Astrocyte (in vitro differentiated cells and primary cell): ENCODE measurements around the gene FADS6. TPM values are rescaled to one million over a fixed set of nuclear protein-coding genes. Genes with fewer than 3 reads are reported as not detected.

Source experiments
- DNase-seq: peaks from one replicate; pipeline ENCODE4 v3.0.0-alpha.2; 2010; ENCODE audit warnings: low read depth
- FAIRE-seq: peaks from 2 replicates; lab custom pipeline; 2011; peaks lifted over from hg19 to GRCh38; lab: Jason Lieb, UNC
- H2AFZ ChIP-seq: 2 replicates; pipeline ENCODE4 v1.6.0; 2012; ENCODE audit warnings: low read depth, low read length, inconsistent platforms
- H3K27ac ChIP-seq: 2 replicates; pipeline ENCODE4 v1.5.1; 2011; ENCODE audit warnings: low read depth, low read length, inconsistent platforms
- H3K27me3 ChIP-seq: 2 replicates; pipeline ENCODE4 v1.6.0; 2011; ENCODE audit warnings: low read length, inconsistent platforms; ENCODE audit not compliant: insufficient read depth
- H3K36me3 ChIP-seq: 2 replicates; pipeline ENCODE4 v1.5.1; 2011; ENCODE audit warnings: low read length, inconsistent platforms; ENCODE audit not compliant: insufficient read depth
- H3K4me1 ChIP-seq: 2 replicates; pipeline ENCODE4 v1.5.1; 2011; ENCODE audit warnings: low read length, inconsistent platforms; ENCODE audit not compliant: insufficient read depth
- H3K4me2 ChIP-seq: 2 replicates; pipeline ENCODE4 v1.6.0; 2012; ENCODE audit warnings: low read length, inconsistent platforms
- H3K4me3 ChIP-seq: 2 replicates; pipeline ENCODE4 v1.5.1; 2011; ENCODE audit warnings: low read depth, mild to moderate bottlenecking, low read length, inconsistent platforms; ENCODE audit not compliant: insufficient read depth
- H3K79me2 ChIP-seq: 2 replicates; pipeline ENCODE4 v1.6.0; 2012; ENCODE audit warnings: mild to moderate bottlenecking, low read length, inconsistent platforms; ENCODE audit not compliant: insufficient read depth
- H3K9ac ChIP-seq: 2 replicates; pipeline ENCODE4 v1.6.0; 2012; ENCODE audit warnings: mild to moderate bottlenecking, low read length, inconsistent platforms
- H3K9me3 ChIP-seq: 2 replicates; pipeline ENCODE4 v1.5.1; 2012; ENCODE audit warnings: low read depth, mild to moderate bottlenecking, low read length, inconsistent platforms; ENCODE audit not compliant: insufficient read depth
- H4K20me1 ChIP-seq: 2 replicates; pipeline ENCODE4 v1.6.0; 2012; ENCODE audit warnings: low read length, inconsistent platforms; ENCODE audit not compliant: insufficient read depth
- H3K27ac Mint-ChIP-seq: one replicate; pipeline ENCODE4 v1.8.0; 2021; ENCODE audit warnings: mild to moderate bottlenecking, mixed read lengths; ENCODE audit not compliant: unreplicated experiment
- H3K27me3 Mint-ChIP-seq: one replicate; pipeline ENCODE4 v1.8.0; 2021; ENCODE audit warnings: low read depth, mixed read lengths; ENCODE audit not compliant: unreplicated experiment
- H3K36me3 Mint-ChIP-seq: one replicate; pipeline ENCODE4 v1.8.0; 2021; ENCODE audit warnings: low read depth, mixed read lengths; ENCODE audit not compliant: unreplicated experiment
- H3K4me1 Mint-ChIP-seq: one replicate; pipeline ENCODE4 v1.8.0; 2021; ENCODE audit warnings: low read depth, mixed read lengths; ENCODE audit not compliant: unreplicated experiment
- H3K4me3 Mint-ChIP-seq: one replicate; pipeline ENCODE4 v1.8.0; 2021; ENCODE audit warnings: mild to moderate bottlenecking, moderate library complexity, mixed read lengths; ENCODE audit not compliant: unreplicated experiment
- H3K9me3 Mint-ChIP-seq: one replicate; pipeline ENCODE4 v1.8.0; 2021; ENCODE audit warnings: mild to moderate bottlenecking, mixed read lengths; ENCODE audit not compliant: unreplicated experiment
- EZH2 ChIP-seq: IDR thresholded peaks from 2 replicates; pipeline ENCODE4 v1.6.1; 2012; ENCODE audit warnings: mild to moderate bottlenecking, low read length, inconsistent platforms; ENCODE audit not compliant: insufficient read depth
- total RNA-seq: library from RNA; stranded (reverse); gene quantifications from 2 replicates; pipeline ENCODE4 v1.2.1, GENCODE V29; 2021
- TF ChIP-seq, protein P1 (sequence below): IDR thresholded peaks from 2 replicates; pipeline ENCODE4 v1.5.1; 2011; ENCODE audit warnings: low read depth, mild to moderate bottlenecking, inconsistent platforms, low read length, moderate library complexity; ENCODE audit not compliant: insufficient read depth

FADS6 gene
- total RNA-seq, 1 donor from 2014 or later = not detected

GRCh38 chr17:74919440-74920305 is 26.2 kb upstream of the FADS6 start:
- DNase-seq = no peak
- H3K27ac ChIP-seq = no peak overlapping the region
- no peaks in the 10 kb centered on the region for H3K4me1 ChIP-seq
- Mint-ChIP-seq H3K9me3 (no peaks in the 10 kb centered on the region), H3K27ac (no peak overlapping the region), H3K4me3 (no peak overlapping the region), H3K36me3 (no peaks in the 10 kb centered on the region), H3K27me3 (peaks cover 38% of the 10 kb centered on the region), H3K4me1 (no peaks in the 10 kb centered on the region)
- no peak overlapping the region for H2AFZ ChIP-seq
- TF ChIP-seq EZH2 = no peak
- no peak overlapping the region for H3K4me2 ChIP-seq
- H3K27me3 ChIP-seq = peaks cover 28% of the 10 kb centered on the region
- no peak overlapping the region for H3K4me3 ChIP-seq
- H3K36me3 ChIP-seq = no peaks in the 10 kb centered on the region
- no peak overlapping the region for H3K9ac ChIP-seq
- no peaks in the 10 kb centered on the region for H4K20me1 ChIP-seq
- H3K9me3 ChIP-seq = no peaks in the 10 kb centered on the region
- H3K79me2 ChIP-seq = no peaks in the 10 kb centered on the region
- no peak for FAIRE-seq

DNA sequence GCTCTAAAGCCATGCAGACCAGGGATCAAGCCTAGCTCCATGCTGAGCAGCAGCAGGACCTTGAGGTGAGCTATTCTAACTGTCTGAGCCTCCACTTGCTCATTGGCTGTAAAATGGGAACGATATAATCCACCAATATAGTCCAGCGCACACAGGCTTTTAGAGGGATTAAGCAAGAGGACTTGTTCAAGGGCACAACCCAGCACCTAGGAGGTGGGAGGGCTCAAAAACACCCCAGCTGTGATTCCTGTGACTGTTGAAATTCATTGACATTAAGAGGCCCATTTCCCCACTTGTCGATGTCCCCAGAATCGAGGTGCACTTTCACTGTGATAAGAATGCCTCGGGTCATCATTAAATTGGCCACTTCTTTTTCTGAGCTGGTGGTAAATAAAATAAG is 25.5 kb upstream of the FADS6 start:
- no peaks in the 10 kb centered on the region for H3K4me1 ChIP-seq

GRCh38 chr17:74917430-74917829 is 24.0 kb upstream of the FADS6 start:
- no peak for DNase-seq
- TF ChIP-seq, protein P1, sequence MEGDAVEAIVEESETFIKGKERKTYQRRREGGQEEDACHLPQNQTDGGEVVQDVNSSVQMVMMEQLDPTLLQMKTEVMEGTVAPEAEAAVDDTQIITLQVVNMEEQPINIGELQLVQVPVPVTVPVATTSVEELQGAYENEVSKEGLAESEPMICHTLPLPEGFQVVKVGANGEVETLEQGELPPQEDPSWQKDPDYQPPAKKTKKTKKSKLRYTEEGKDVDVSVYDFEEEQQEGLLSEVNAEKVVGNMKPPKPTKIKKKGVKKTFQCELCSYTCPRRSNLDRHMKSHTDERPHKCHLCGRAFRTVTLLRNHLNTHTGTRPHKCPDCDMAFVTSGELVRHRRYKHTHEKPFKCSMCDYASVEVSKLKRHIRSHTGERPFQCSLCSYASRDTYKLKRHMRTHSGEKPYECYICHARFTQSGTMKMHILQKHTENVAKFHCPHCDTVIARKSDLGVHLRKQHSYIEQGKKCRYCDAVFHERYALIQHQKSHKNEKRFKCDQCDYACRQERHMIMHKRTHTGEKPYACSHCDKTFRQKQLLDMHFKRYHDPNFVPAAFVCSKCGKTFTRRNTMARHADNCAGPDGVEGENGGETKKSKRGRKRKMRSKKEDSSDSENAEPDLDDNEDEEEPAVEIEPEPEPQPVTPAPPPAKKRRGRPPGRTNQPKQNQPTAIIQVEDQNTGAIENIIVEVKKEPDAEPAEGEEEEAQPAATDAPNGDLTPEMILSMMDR = no peak
- TF ChIP-seq EZH2 = no peak
- H3K9ac ChIP-seq = no peak overlapping the region
- no peak for FAIRE-seq
- H3K4me1 ChIP-seq = no peaks in the 10 kb centered on the region
- peaks cover 13% of the 10 kb centered on the region for H3K27me3 ChIP-seq
- Mint-ChIP-seq H3K9me3 (peaks cover 7% of the 10 kb centered on the region), H3K4me1 (no peaks in the 10 kb centered on the region), H3K27ac (no peak overlapping the region), H3K4me3 (no peak overlapping the region), H3K27me3 (peaks cover 30% of the 10 kb centered on the region), H3K36me3 (no peaks in the 10 kb centered on the region)
- H3K4me2 ChIP-seq = no peak overlapping the region
- no peaks in the 10 kb centered on the region for H3K79me2 ChIP-seq
- H2AFZ ChIP-seq = no peak overlapping the region
- H3K27ac ChIP-seq = no peak overlapping the region
- H3K4me3 ChIP-seq = no peak overlapping the region
- H3K36me3 ChIP-seq = no peaks in the 10 kb centered on the region
- no peaks in the 10 kb centered on the region for H4K20me1 ChIP-seq
- no peaks in the 10 kb centered on the region for H3K9me3 ChIP-seq

More for the DNA sequence above, 25.5 kb upstream of the FADS6 start:
- Mint-ChIP-seq H3K9me3 (peaks cover 2% of the 10 kb centered on the region), H3K4me1 (no peaks in the 10 kb centered on the region), H3K27me3 (peaks cover 36% of the 10 kb centered on the region), H3K4me3 (no peak overlapping the region), H3K27ac (peak overlapping the region; percentile 69), H3K36me3 (no peaks in the 10 kb centered on the region)
- H3K27ac ChIP-seq = no peak overlapping the region
- H2AFZ ChIP-seq = no peak overlapping the region
- H3K36me3 ChIP-seq = no peaks in the 10 kb centered on the region
- peaks cover 20% of the 10 kb centered on the region for H3K27me3 ChIP-seq
- H3K9me3 ChIP-seq = no peaks in the 10 kb centered on the region
- no peaks in the 10 kb centered on the region for H3K79me2 ChIP-seq
- H3K4me2 ChIP-seq = no peak overlapping the region
- no peaks in the 10 kb centered on the region for H4K20me1 ChIP-seq
- no peak overlapping the region for H3K9ac ChIP-seq
- no peak overlapping the region for H3K4me3 ChIP-seq
- DNase-seq (no peak), FAIRE-seq (no peak)
- no peak for TF ChIP-seq EZH2
- TF ChIP-seq, protein P1 = no peak
